ENCODE data around the gene SERGEF. TPM values are rescaled to one million over a fixed set of nuclear protein-coding genes. Genes with fewer than 3 reads are reported as not detected.

The SERGEF gene
- total and polyA plus RNA-seq, 4 donors, result 20.2 to 85.0 (median 26.9) TPM

GRCh38 chr11:17924713-17925112, 88.1 kb downstream of the SERGEF start:
- 84 to 86% methylated on average over 3 of the region's 3 CpGs for WGBS, 2 donors
- Histone ChIP-seq H3K4me3 (no peak overlapping the region), H3K9me3 (ENCODE audit: control insufficient read depth in 4 of 4, insufficient read depth in 3 of 4, low read length in 3 of 4) (no peaks in the 10 kb centered on the region), H3K36me3 (ENCODE audit: control insufficient read depth in 4 of 4, insufficient read depth in 4 of 4, low read length in 4 of 4) (peaks cover 0 to 3% (median 0%) of the 10 kb centered on the region in 4 donors), H3K27me3 (ENCODE audit: control insufficient read depth in 3 of 3, insufficient read depth in 3 of 3, low read length in 2 of 3) (no peaks in the 10 kb centered on the region), H3K27ac (ENCODE audit: low read depth in 1 of 2, low read length in 1 of 2) (no peak overlapping the region), H3K9ac (ENCODE audit: insufficient read depth in 1 of 2, low read length in 2 of 2) (no peak overlapping the region), H3K4me1 (ENCODE audit: control insufficient read depth in 5 of 5, insufficient read depth in 5 of 5, low read length in 5 of 5) (peaks cover 0 to 21% (median 7%) of the 10 kb centered on the region in 5 donors)
- TF ChIP-seq CTCF (IDR thresholded peaks at IDR 0.05; ENCODE audit: control extremely low read depth, extremely low read depth), result no peak
- ATAC-seq (ENCODE audit: insufficient read depth, low FRiP score) (no peak), DNase-seq (no peak)

DNA sequence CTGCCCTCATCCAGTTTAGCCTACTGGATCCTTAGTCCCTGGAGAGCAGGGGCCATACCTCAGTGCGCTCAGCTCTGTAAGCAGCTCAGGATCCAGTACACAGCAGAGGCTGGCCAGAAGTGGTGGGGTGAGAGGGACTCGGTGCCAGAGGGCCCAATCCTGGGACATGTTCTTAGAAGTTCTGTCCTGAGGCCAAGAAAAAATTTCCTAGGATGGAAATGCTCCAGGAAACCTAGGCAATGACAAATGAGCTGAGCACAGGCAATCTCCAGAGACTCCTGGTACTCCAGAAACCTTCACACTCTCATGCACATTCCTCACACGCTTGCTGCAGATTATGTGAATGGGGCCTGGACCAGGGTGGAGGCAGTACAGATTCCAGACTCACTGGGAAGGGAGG, 89.6 kb downstream of the SERGEF start:
- WGBS, 2 donors, result 74 to 86% methylated on average over 3 of the region's 3 CpGs
- H3K4me3 ChIP-seq, result no peak overlapping the region
- H3K9me3 ChIP-seq (ENCODE audit: control insufficient read depth in 4 of 4, insufficient read depth in 3 of 4, low read length in 3 of 4), result no peaks in the 10 kb centered on the region
- H3K36me3 ChIP-seq (ENCODE audit: control insufficient read depth in 4 of 4, insufficient read depth in 4 of 4, low read length in 4 of 4), result peaks cover 0 to 3% (median 0%) of the 10 kb centered on the region in 4 donors
- no peak overlapping the region for H3K27ac ChIP-seq (ENCODE audit: low read depth in 1 of 2, low read length in 1 of 2)
- TF ChIP-seq CTCF (IDR thresholded peaks at IDR 0.05; ENCODE audit: control extremely low read depth, extremely low read depth), result no peak
- ATAC-seq (ENCODE audit: insufficient read depth, low FRiP score) (no peak), DNase-seq (no peak)
- H3K9ac ChIP-seq (ENCODE audit: insufficient read depth in 1 of 2, low read length in 2 of 2), result no peak overlapping the region
- H3K27me3 ChIP-seq (ENCODE audit: control insufficient read depth in 3 of 3, insufficient read depth in 3 of 3, low read length in 2 of 3), result no peaks in the 10 kb centered on the region
- peaks cover 0 to 10% (median 3%) of the 10 kb centered on the region in 5 donors for H3K4me1 ChIP-seq (ENCODE audit: control insufficient read depth in 5 of 5, insufficient read depth in 5 of 5, low read length in 5 of 5)

DNA sequence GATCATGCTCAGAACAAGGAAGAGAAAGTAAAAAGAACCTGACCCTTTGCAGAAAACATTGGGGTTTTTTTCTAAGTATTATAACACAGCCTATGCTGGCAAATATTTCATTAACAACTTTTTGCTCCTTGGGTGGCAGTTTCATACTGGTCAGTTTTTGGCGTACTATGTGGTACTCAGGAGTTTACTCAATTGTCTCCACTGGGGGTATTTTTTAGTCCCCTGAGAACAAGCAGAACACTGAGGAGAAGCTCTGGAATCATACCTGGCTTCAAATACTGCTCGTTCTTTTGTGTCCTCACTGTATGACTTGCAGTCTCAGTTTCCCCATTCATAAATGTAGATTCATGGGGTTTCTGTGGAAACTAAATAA, 90.4 kb downstream of the SERGEF start:
- no peak overlapping the region for H3K27ac ChIP-seq (ENCODE audit: low read depth in 1 of 2, low read length in 1 of 2)
- no peak for TF ChIP-seq CTCF (IDR thresholded peaks at IDR 0.05; ENCODE audit: control extremely low read depth, extremely low read depth)
- no peak for ATAC-seq (ENCODE audit: insufficient read depth, low FRiP score)

More for the DNA sequence above, 90.4 kb downstream of the SERGEF start:
- peaks cover 0 to 3% (median 0%) of the 10 kb centered on the region in 5 donors for H3K4me1 ChIP-seq (ENCODE audit: control insufficient read depth in 5 of 5, insufficient read depth in 5 of 5, low read length in 5 of 5)
- H3K4me3 ChIP-seq, result no peak overlapping the region
- peaks cover 0 to 3% (median 2%) of the 10 kb centered on the region in 4 donors for H3K36me3 ChIP-seq (ENCODE audit: control insufficient read depth in 4 of 4, insufficient read depth in 4 of 4, low read length in 4 of 4)
- 25 to 91% methylated on average over 2 of the region's 2 CpGs for WGBS, 2 donors
- no peaks in the 10 kb centered on the region for H3K9me3 ChIP-seq (ENCODE audit: control insufficient read depth in 4 of 4, insufficient read depth in 3 of 4, low read length in 3 of 4)
- DNase-seq, result no peak
- no peak overlapping the region for H3K9ac ChIP-seq (ENCODE audit: insufficient read depth in 1 of 2, low read length in 2 of 2)
- no peaks in the 10 kb centered on the region for H3K27me3 ChIP-seq (ENCODE audit: control insufficient read depth in 3 of 3, insufficient read depth in 3 of 3, low read length in 2 of 3)

All from lung (tissue), 12 donors.